Liver (tissue), 9 donors: ENCODE results near the gene TAAR5. TPM values are rescaled to one million over a fixed set of nuclear protein-coding genes. Genes with fewer than 3 reads are reported as not detected.

Experiments used
- DNase-seq: peaks from one replicate; pipeline ENCODE4 v3.0.0-alpha.2; 2017; ENCODE audit warnings: low spot score
- H3K27ac ChIP-seq, 2 donors: one replicate each; pipeline ENCODE4 v1.7.0; 2013; ENCODE audit warnings: inconsistent platforms in 2 of 2, low read length in 2 of 2, control low read depth in 1 of 2, low read depth in 1 of 2, mild to moderate bottlenecking in 1 of 2
- H3K27me3 ChIP-seq, 4 donors: one replicate each; pipeline versions ENCODE4 v1.6.1 to v1.7.0; 2013; ENCODE audit warnings: low read length in 3 of 4, inconsistent platforms in 1 of 4, mild to moderate bottlenecking in 1 of 4, moderate library complexity in 1 of 4; ENCODE audit not compliant: control insufficient read depth in 4 of 4, insufficient read depth in 4 of 4
- H3K36me3 ChIP-seq, 4 donors: one replicate each; pipeline versions ENCODE4 v1.6.1 to v1.7.0; 2013; ENCODE audit warnings: low read length in 3 of 4, mild to moderate bottlenecking in 3 of 4, low read depth in 1 of 4, moderate library complexity in 1 of 4; ENCODE audit not compliant: control insufficient read depth in 4 of 4, insufficient read depth in 3 of 4
- H3K4me1 ChIP-seq, 4 donors: one replicate each; pipeline versions ENCODE4 v1.6.1 to v1.7.0; 2013; ENCODE audit warnings: low read length in 3 of 4, mild to moderate bottlenecking in 3 of 4, moderate library complexity in 1 of 4; ENCODE audit not compliant: control insufficient read depth in 4 of 4, insufficient read depth in 4 of 4
- H3K4me3 ChIP-seq, 3 donors: one replicate each; pipeline versions ENCODE4 v1.6.1 to v1.7.0; 2013; ENCODE audit warnings: low read length in 3 of 3, control low read depth in 1 of 3, low read depth in 1 of 3, mild to moderate bottlenecking in 1 of 3
- H3K9ac ChIP-seq, 2 donors: one replicate each; pipeline ENCODE4 v1.7.0; 2013; ENCODE audit warnings: low read length in 2 of 2, mild to moderate bottlenecking in 2 of 2, moderate library complexity in 2 of 2, control low read depth in 1 of 2, low read depth in 1 of 2
- H3K9me3 ChIP-seq, 4 donors: one replicate each; pipeline versions ENCODE4 v1.6.1 to v1.7.0; 2013; ENCODE audit warnings: low read length in 3 of 4; ENCODE audit not compliant: control insufficient read depth in 4 of 4
- ATF3 ChIP-seq: IDR thresholded peaks from 2 replicates; pipeline ENCODE4 v1.6.1; 2016; ENCODE audit warnings: antibody characterized with exemption
- CTCF ChIP-seq: fragments of 150-350 bp; IDR thresholded peaks from 2 replicates; pipeline ENCODE4 v1.5.1; 2017; ENCODE audit warnings: improper control_type of control experiment, low read depth, low read length; ENCODE audit not compliant: missing input control
- EGR1 ChIP-seq, 2 donors: IDR thresholded peaks; 2 replicates each; pipeline ENCODE4 v1.6.1; 2016 to 2018; ENCODE audit warnings: antibody characterized with exemption in 2 of 2, low read depth in 2 of 2
- FOXA1 ChIP-seq: IDR thresholded peaks from 2 replicates; pipeline ENCODE4 v1.6.1; 2016; ENCODE audit warnings: antibody characterized with exemption
- FOXA2 ChIP-seq: IDR thresholded peaks from 2 replicates; pipeline ENCODE4 v1.6.1; 2016; ENCODE audit warnings: antibody characterized with exemption
- GABPA ChIP-seq, 2 donors: IDR thresholded peaks in 1 of 2; conservative IDR thresholded peaks in 1 of 2; 2 replicates each; pipeline ENCODE4 v1.6.1; 2016; ENCODE audit warnings: antibody characterized with exemption in 2 of 2, mild to moderate bottlenecking in 1 of 2, moderate library complexity in 1 of 2
- HNF4A ChIP-seq, 2 donors: conservative IDR thresholded peaks; 2 replicates each; pipeline ENCODE4 v1.6.1; 2016; ENCODE audit warnings: antibody characterized with exemption in 2 of 2, mild to moderate bottlenecking in 2 of 2
- HNF4G ChIP-seq: IDR thresholded peaks from 2 replicates; pipeline ENCODE4 v1.6.1; 2016; ENCODE audit warnings: antibody characterized with exemption
- JUND ChIP-seq, 2 donors: IDR thresholded peaks; 2 replicates each; pipeline ENCODE4 v1.6.1; 2016; ENCODE audit warnings: antibody characterized with exemption in 2 of 2
- MAX ChIP-seq: IDR thresholded peaks from 2 replicates; pipeline ENCODE4 v1.6.1; 2016; ENCODE audit warnings: antibody characterized with exemption
- NR2F2 ChIP-seq: IDR thresholded peaks from 2 replicates; pipeline ENCODE4 v1.6.1; 2016; ENCODE audit warnings: antibody characterized with exemption
- RAD21 ChIP-seq, 2 donors: IDR thresholded peaks; 2 replicates each; pipeline ENCODE4 v1.6.1; 2016; ENCODE audit warnings: antibody characterized with exemption in 2 of 2, mild to moderate bottlenecking in 2 of 2
- REST ChIP-seq: IDR thresholded peaks from 2 replicates; pipeline ENCODE4 v1.6.1; 2016; ENCODE audit warnings: antibody characterized with exemption, mild to moderate bottlenecking
- RXRA ChIP-seq, 2 donors: IDR thresholded peaks; 2 replicates each; pipeline ENCODE4 v1.6.1; 2017 to 2018; ENCODE audit warnings: antibody characterized with exemption in 2 of 2, mild to moderate bottlenecking in 1 of 2
- SP1 ChIP-seq: IDR thresholded peaks from 2 replicates; pipeline ENCODE4 v1.6.1; 2018; ENCODE audit warnings: antibody characterized with exemption, mild to moderate bottlenecking
- TAF1 ChIP-seq: conservative IDR thresholded peaks from 2 replicates; pipeline ENCODE4 v1.6.1; 2016; ENCODE audit warnings: antibody characterized with exemption, mild to moderate bottlenecking
- YY1 ChIP-seq: IDR thresholded peaks from 2 replicates; pipeline ENCODE4 v1.6.1; 2016; ENCODE audit warnings: antibody characterized with exemption, mild to moderate bottlenecking
- WGBS: extraction: QIAGEN DNeasy Blood & Tissue Kit; methylation state at CpG from one replicate; pipeline ENCODE4 v1.1.7; 2013; 5-methylcytosine and 5-hydroxymethylcytosine counted together
- polyA plus RNA-seq, 2 donors: library from polyadenylated mRNA; stranded (reverse) in 1 of 2; unstranded in 1 of 2; fragments of 200-250 nt in 1 of 2; fragments of >200 nt in 1 of 2; fragmentation: Nextera tagmentation in 1 of 2; extraction: Ambion mirVana in 1 of 2; gene quantifications; one replicate each; pipeline versions ENCODE4 v1.2.1 to v1.2.3, GENCODE V29; 2013 to 2015
- total RNA-seq, 2 donors: library from RNA; depleted of rRNA; stranded (reverse); fragments of >200 nt; gene quantifications; one replicate each; pipeline ENCODE4 v1.2.3, GENCODE V29; 2014
- TF ChIP-seq, protein P1 (sequence below): IDR thresholded peaks from 2 replicates; pipeline ENCODE4 v1.6.1; 2016; ENCODE audit warnings: antibody characterized with exemption
- donor health status: healthy.
- donor health status: healthy.
- donor health status: healthy.
- donor health status: healthy.
- donor health status: healthy.

Gene TAAR5
- total and polyA plus RNA-seq, 4 donors = not detected

DNA sequence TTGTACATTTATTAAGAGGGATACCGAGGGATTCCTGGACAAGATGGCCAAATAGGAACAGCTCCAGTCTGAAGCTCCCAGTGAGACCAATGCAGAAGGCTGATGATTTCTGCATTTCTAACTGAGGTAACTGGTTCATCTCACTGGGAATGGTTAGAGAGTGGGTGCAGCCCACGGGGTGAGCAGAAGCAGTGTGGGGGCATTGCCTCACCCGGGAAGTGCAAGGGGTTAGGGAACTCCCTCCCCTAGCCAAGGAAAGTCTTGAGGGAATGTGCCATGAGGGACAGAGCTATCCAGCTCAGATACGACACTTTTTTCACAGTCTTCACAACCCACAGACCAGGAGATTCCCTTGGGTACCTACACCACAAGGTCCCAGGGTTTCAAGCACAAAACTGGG is 45.3 kb upstream of the TAAR5 start:
- Histone ChIP-seq H3K4me1 (peaks cover 0 to 4% (median under 1%) of the 10 kb centered on the region in 4 donors), H3K27me3 (no peaks in the 10 kb centered on the region), H3K9ac (no peak overlapping the region), H3K36me3 (no peaks in the 10 kb centered on the region), H3K27ac (no peak overlapping the region), H3K9me3 (peaks cover 0 to 1% (median 0%) of the 10 kb centered on the region in 4 donors), H3K4me3 (no peak overlapping the region)
- DNase-seq = no peak
- WGBS = 85% methylated on average over 4 of the region's 4 CpGs
- no peak for TF ChIP-seq HNF4A (conservative IDR thresholded peaks at IDR 0.05)
- TF ChIP-seq TAF1 = no peak
- TF ChIP-seq YY1 = no peak
- no peak for TF ChIP-seq HNF4G
- no peak for TF ChIP-seq SP1
- no peak for TF ChIP-seq EGR1 (IDR thresholded peaks at IDR 0.05; ENCODE audit: low read depth in 2 of 2)
- TF ChIP-seq JUND (IDR thresholded peaks at IDR 0.05) = no peak
- TF ChIP-seq MAX = no peak
- TF ChIP-seq GABPA (IDR thresholded peaks at IDR 0.05 in 1 of 2, conservative IDR thresholded peaks at IDR 0.05 in 1 of 2) = no peak
- TF ChIP-seq FOXA2 = no peak
- no peak for TF ChIP-seq NR2F2
- no peak for TF ChIP-seq ATF3
- no peak for TF ChIP-seq CTCF
- TF ChIP-seq, protein P1, sequence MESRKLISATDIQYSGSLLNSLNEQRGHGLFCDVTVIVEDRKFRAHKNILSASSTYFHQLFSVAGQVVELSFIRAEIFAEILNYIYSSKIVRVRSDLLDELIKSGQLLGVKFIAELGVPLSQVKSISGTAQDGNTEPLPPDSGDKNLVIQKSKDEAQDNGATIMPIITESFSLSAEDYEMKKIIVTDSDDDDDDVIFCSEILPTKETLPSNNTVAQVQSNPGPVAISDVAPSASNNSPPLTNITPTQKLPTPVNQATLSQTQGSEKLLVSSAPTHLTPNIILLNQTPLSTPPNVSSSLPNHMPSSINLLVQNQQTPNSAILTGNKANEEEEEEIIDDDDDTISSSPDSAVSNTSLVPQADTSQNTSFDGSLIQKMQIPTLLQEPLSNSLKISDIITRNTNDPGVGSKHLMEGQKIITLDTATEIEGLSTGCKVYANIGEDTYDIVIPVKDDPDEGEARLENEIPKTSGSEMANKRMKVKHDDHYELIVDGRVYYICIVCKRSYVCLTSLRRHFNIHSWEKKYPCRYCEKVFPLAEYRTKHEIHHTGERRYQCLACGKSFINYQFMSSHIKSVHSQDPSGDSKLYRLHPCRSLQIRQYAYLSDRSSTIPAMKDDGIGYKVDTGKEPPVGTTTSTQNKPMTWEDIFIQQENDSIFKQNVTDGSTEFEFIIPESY = no peak
- TF ChIP-seq RXRA (IDR thresholded peaks at IDR 0.05) = no peak
- TF ChIP-seq RAD21 (IDR thresholded peaks at IDR 0.05) = no peak
- no peak for TF ChIP-seq FOXA1

DNA sequence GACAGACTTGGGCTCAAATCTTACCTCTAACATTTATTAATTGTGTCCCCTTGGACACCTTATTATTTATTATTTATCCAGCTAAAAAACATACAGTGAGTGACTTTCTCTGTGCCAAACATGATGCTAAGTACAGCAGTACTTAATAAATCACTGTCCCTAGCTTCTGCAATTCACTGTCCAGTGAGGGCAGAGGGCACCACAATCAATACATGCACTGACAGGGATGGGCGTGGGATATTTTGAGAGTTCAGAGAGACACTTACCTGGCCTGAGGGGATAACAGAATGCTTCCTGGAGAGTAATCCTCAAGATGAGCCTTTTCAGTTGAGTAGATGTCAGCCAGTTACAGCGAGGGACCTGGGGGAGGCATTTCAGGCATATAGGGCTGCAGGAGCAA is 43.8 kb upstream of the TAAR5 start:
- TF ChIP-seq JUND (IDR thresholded peaks at IDR 0.05) (no peak), HNF4A (conservative IDR thresholded peaks at IDR 0.05) (peak; percentile 16 to 52), REST (no peak), RXRA (IDR thresholded peaks at IDR 0.05) (peak in 1 of 2 donors; percentile 19), YY1 (peak; percentile 11), FOXA1 (no peak), EGR1 (IDR thresholded peaks at IDR 0.05; ENCODE audit: low read depth in 2 of 2) (no peak), RAD21 (IDR thresholded peaks at IDR 0.05) (no peak)
- TF ChIP-seq, protein P1 = no peak
- no peak overlapping the region for H3K4me3 ChIP-seq
- no peak overlapping the region for H3K9ac ChIP-seq
- DNase-seq = no peak
- no peaks in the 10 kb centered on the region for H3K9me3 ChIP-seq
- no peak overlapping the region for H3K27ac ChIP-seq
- no peaks in the 10 kb centered on the region for H3K27me3 ChIP-seq
- peaks cover 0 to 4% (median under 1%) of the 10 kb centered on the region in 4 donors for H3K4me1 ChIP-seq
- WGBS = 65% methylated on average over 2 of the region's 2 CpGs
- H3K36me3 ChIP-seq = no peaks in the 10 kb centered on the region
